SJCRH30 (cell line): ENCODE data around the gene DYNLRB1. TPM values are rescaled to one million over a fixed set of nuclear protein-coding genes. Genes with fewer than 3 reads are reported as not detected.

ENCODE experiments used
- DNase-seq, 2 experiments: peaks; one replicate each; pipeline ENCODE4 v3.0.0-alpha.2; 2015 to 2020
- H3K27ac ChIP-seq: fragments of 250-450 bp; sonication (Bioruptor Pico); 2 replicates; pipeline ENCODE4 v1.5.1; 2020; ENCODE audit warnings: mild to moderate bottlenecking, moderate library complexity
- H3K27me3 ChIP-seq: fragments of 250-450 bp; sonication (Bioruptor Pico); 2 replicates; pipeline ENCODE4 v1.5.1; 2020; ENCODE audit warnings: mild to moderate bottlenecking, moderate library complexity
- H3K36me3 ChIP-seq: fragments of 250-450 bp; sonication (Bioruptor Pico); 2 replicates; pipeline ENCODE4 v1.5.1; 2020; ENCODE audit warnings: mild to moderate bottlenecking, moderate library complexity
- H3K4me1 ChIP-seq: fragments of 250-450 bp; sonication (Bioruptor Pico); 2 replicates; pipeline ENCODE4 v1.5.1; 2020; ENCODE audit warnings: mild to moderate bottlenecking, moderate library complexity
- H3K4me3 ChIP-seq: fragments of 250-450 bp; sonication (Bioruptor Pico); 2 replicates; pipeline ENCODE4 v1.5.1; 2020; ENCODE audit warnings: mild to moderate bottlenecking, moderate library complexity
- H3K9me3 ChIP-seq: fragments of 250-450 bp; sonication (Bioruptor Pico); replicated peaks from 2 replicates; pipeline ENCODE4 v1.5.1; 2020; ENCODE audit warnings: mild to moderate bottlenecking, moderate library complexity
- total RNA-seq: library from RNA; depleted of rRNA; stranded (reverse); fragments of >200 nt; shearing (Covaris generic); gene quantifications from 2 replicates; pipeline ENCODE4 v1.2.3, GENCODE V29; 2014

DYNLRB1 gene
- total RNA-seq, 1 experiment from 2014 or later = 199 TPM

DNA sequence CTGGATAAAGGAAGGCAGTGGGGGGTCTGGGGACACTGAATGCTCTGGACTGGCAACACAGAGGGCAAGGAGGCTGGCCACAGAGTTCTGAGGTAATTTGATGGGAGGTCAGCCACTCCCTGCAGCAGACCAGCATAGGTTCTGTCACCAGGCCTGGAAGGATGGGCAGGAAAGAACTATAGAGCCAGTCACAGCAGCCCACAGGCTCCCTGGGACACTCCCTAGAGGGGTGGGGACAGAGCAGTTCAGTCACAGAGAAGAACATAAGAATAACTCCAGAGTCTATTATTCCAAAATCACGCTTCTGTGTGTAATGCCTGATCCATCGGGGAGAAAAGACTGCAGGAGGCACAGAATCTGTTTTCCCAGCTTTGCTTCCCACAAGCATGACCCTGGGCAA is 19.6 kb downstream of the DYNLRB1 start:
- DNase-seq = no peak
- Histone ChIP-seq H3K4me1 (peaks cover 12% of the 10 kb centered on the region), H3K4me3 (no peak overlapping the region), H3K36me3 (peaks cover 43% of the 10 kb centered on the region), H3K27ac (no peak overlapping the region), H3K9me3 (no peaks in the 10 kb centered on the region), H3K27me3 (no peaks in the 10 kb centered on the region)

DNA sequence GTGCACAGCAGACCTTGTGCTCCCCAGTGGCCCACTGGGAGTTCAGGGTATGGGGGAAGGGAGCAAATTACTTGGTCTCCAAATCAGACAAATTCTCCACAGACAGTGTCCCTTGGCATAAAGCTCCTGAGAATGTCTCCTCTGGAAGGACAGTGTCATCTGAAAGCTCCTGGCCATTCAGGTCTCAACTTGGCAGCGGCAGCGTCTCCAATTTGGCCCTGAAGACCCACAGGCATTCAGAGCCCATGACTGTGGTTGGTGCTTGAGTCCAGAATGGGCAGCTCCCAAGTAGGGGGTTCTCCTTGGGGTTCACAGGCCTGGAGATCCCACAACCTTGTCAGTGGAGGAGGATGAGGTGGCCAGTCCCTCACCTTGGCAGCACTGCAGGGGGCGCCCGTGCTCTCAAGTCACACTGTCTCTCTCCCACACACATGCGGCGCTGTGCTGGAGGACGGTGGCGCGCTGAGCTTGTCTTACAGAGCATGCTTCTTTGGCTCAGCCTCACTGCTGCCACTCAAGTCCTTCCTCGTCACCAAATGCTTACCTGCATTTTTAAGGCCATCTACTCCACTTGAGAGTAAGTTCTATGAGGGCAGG is 20.7 kb downstream of the DYNLRB1 start:
- no peak overlapping the region for H3K4me3 ChIP-seq
- H3K27me3 ChIP-seq = no peaks in the 10 kb centered on the region
- DNase-seq = peak; percentile 40 to 43
- H3K4me1 ChIP-seq = peaks cover 8% of the 10 kb centered on the region; the same call in 1 of the 2 replicates
- H3K9me3 ChIP-seq = no peaks in the 10 kb centered on the region
- H3K27ac ChIP-seq = no peak overlapping the region
- peaks cover 43% of the 10 kb centered on the region for H3K36me3 ChIP-seq

DNA sequence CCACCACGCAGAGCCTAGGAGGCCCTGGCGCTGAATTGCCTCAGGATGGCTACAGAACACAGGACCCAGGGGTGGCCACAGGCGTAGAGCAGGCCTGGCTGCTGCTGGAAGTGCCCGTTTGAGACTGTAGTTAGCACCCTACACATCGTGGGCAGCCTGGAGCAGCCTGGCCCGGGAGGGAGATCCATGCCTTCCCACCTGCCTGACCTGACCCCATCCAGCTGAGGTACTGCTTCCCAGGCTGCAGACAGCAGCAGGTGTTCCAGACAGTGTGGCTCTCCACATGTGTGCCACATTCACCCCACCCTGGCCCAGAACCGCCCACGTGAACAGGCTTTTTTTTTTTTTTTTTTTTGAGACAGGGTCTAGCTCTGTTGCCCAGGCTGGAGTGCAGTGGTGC is 21.4 kb downstream of the DYNLRB1 start:
- Histone ChIP-seq H3K36me3 (peaks cover 42% of the 10 kb centered on the region), H3K9me3 (no peaks in the 10 kb centered on the region), H3K4me3 (no peak overlapping the region), H3K4me1 (peaks cover under 1% of the 10 kb centered on the region; the same call in 1 of the 2 replicates), H3K27ac (no peak overlapping the region), H3K27me3 (no peaks in the 10 kb centered on the region)
- DNase-seq = no peak

DNA sequence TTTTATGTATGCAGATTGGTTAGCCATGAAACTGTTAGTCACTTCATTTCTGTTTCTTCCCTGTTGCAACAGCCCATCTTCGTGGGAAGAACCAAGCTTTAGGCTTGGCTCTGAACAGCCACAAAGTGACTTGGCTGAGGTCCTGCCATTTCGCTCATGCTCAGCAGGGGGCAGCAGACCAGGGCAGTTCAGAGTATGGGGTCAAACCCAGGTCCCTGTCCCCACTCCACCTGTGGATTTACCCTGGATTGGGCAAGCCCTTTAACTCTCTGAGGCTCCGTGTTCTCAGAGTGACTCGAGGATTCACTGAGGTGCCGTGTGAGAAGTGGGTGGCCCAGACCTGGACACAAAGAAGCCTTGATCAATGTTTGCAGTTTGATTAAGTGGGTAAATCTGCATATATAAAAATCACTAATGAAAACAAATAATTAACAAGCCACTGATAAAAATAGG is 22.5 kb downstream of the DYNLRB1 start:
- Histone ChIP-seq H3K36me3 (peaks cover 34% of the 10 kb centered on the region), H3K4me1 (peaks cover 6% of the 10 kb centered on the region), H3K4me3 (no peak overlapping the region), H3K27me3 (no peaks in the 10 kb centered on the region), H3K9me3 (no peaks in the 10 kb centered on the region), H3K27ac (no peak overlapping the region)
- peak; percentile 68 to 84 for DNase-seq

DNA sequence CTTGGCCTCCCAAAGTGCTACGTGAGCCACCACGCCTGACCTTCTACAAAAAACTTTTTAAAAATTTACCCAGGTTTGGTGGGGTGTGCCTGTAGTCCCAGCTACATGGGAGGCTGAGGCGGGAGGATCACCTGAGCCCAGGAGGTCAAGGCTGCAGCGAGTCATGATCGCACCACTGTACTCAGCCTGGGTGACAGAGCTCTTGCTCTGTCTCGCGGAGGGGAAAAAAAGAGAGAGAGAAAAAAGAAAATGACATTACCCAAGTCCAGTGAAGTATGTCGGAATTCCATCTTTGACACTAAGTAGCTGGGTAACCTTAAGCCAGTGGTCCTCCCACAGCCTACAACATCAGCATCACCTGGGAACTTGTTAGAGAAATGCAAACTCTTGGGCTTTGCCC is 23.5 kb downstream of the DYNLRB1 start:
- no peaks in the 10 kb centered on the region for H3K9me3 ChIP-seq
- H3K4me1 ChIP-seq = peaks cover 11% of the 10 kb centered on the region
- no peak for DNase-seq
- no peak overlapping the region for H3K27ac ChIP-seq
- H3K4me3 ChIP-seq = no peak overlapping the region
- no peaks in the 10 kb centered on the region for H3K27me3 ChIP-seq
- peaks cover 24% of the 10 kb centered on the region for H3K36me3 ChIP-seq

DNA sequence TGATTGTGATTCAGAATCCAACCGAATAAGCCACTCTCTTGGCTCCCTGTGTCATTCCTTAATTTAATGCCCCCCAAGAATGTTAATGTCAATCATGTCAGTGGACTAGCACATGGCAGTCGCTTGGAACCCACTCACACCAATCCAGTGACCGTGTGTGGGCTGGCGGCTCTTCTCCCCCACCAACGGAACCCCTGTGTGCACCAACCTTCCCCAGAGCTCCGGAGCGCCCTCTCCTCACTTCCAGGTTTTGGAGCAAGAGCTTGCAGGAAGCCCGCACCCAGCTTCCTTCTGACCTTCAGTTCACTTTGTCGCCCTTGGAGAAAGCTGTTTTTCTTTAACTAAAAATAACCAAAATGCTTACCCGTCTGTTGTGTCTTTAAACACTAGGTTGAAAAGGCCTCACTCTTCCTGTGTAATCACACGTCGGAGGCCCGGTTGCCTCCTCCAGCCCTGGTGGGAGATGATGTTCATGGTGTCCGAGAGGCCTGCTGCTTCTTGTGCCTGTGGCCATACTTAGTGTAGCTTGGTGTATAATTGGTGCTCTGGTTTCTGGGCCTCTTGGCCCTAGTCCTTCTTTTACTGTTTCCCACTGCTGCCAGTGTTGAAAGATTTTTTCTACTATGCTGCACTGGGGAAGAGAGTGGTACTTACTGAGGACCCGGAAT is 24.5 kb downstream of the DYNLRB1 start:
- Histone ChIP-seq H3K27ac (no peak overlapping the region), H3K36me3 (peaks cover 22% of the 10 kb centered on the region), H3K27me3 (no peaks in the 10 kb centered on the region), H3K4me3 (no peak overlapping the region), H3K9me3 (no peaks in the 10 kb centered on the region), H3K4me1 (peaks cover 11% of the 10 kb centered on the region)
- no peak for DNase-seq

DNA sequence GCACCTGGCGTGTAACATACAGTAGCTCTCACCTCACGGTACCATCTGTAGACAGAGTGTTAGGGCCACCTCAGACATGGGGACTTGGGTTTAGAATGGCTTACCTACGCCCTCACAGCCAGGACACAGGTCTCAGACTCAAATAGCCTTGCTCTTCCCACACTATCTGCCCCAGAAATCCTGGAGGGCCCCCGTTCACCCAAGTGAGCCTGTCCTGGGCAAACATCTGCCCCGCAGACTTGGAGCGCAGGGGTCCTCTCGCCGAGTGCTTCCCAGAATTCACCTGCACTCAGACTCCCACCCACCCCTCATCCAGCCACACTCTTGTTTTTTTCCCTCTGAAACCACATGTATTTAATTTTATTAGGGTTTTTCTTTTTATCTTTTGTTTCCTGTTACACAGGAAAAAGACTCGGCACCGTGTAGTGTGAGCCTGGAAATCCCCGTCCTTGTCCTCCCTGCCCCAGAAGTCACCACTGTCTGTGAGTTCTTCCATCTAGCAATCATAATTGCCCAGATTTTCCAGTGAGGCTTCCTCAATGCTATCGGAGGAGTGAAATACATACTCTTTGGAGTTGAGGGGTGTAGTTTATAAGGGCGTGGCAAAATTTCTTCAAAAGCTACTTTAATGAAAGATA is 25.2 kb downstream of the DYNLRB1 start:
- no peak overlapping the region for H3K27ac ChIP-seq
- no peaks in the 10 kb centered on the region for H3K9me3 ChIP-seq
- DNase-seq = no peak
- H3K4me3 ChIP-seq = no peak overlapping the region
- no peaks in the 10 kb centered on the region for H3K27me3 ChIP-seq
- H3K36me3 ChIP-seq = peaks cover 22% of the 10 kb centered on the region
- H3K4me1 ChIP-seq = peaks cover 12% of the 10 kb centered on the region

DNA sequence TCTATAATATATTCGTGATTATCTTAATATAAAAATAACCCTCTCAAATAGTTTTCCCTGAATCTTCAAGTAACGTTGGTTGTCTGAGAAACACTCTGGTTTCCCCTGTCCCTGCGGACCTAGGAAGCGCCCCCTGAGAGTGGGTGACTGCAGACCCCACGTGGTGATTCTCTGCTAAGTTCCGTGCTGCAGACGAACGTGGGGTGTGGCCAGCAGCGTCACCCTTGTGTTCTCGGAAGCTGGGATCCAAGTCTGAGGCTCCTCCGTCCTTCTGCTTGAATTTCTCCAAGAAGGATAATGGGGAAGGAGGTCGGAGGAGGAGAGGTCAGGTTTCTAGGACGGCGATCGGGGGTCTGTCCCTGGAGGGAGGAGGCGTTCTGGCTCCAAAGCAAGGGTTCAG is 25.7 kb downstream of the DYNLRB1 start:
- Histone ChIP-seq H3K27me3 (no peaks in the 10 kb centered on the region), H3K36me3 (peaks cover 20% of the 10 kb centered on the region), H3K4me3 (no peak overlapping the region), H3K4me1 (peaks cover 17% of the 10 kb centered on the region), H3K9me3 (no peaks in the 10 kb centered on the region), H3K27ac (no peak overlapping the region)
- no peak for DNase-seq

DNA sequence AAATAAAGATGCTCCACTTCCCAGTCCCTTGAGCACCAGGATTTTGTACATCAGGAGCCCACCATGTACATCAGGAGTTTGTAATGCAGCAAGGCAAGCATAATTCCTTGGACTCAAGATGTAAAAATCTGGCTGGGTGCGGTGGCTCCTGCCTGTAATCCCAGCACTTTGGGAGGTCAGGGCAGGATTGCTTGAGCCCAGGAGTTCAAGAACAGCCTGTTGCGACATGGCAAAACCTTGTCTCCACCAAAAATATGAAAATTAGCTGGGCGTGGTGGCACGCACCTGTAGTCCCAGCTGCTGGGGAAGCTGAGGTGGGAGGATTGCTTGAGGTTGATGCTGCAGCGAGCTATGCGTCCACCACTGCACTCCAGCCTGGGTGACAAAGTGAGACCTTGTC is 26.2 kb downstream of the DYNLRB1 start:
- Histone ChIP-seq H3K27ac (no peak overlapping the region), H3K27me3 (no peaks in the 10 kb centered on the region), H3K4me3 (no peak overlapping the region), H3K4me1 (peaks cover 18% of the 10 kb centered on the region), H3K36me3 (peaks cover 14% of the 10 kb centered on the region), H3K9me3 (no peaks in the 10 kb centered on the region)
- DNase-seq = no peak

DNA sequence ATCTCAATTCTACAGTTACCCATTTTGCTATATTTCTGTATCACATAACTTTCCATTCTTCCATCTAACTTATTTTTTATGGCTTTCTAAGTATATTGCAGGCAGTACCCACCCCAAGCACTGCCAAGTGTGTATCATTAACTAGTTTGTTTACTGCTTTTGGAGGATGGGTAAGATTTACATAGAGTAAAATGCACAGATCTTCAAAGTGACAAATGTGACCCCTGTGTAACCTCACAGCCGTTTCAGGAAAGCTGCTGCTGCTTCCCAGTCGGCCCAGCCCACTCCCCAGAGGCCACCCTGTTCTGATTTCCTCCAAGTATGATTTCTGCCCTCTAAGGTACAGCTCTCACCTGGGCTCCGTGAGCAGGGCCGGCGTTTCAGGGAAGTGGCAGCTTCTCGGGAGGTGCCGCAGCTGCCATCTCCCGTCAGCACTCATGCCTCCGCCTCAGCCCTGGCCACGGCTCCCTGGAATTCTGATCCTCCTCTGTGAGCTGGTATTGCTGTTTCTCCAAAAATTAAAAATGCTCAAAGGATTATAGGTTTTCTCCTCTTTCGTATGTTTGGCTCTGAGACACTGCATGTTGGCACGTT is 27.3 kb downstream of the DYNLRB1 start:
- Histone ChIP-seq H3K4me1 (peaks cover 18% of the 10 kb centered on the region), H3K27ac (no peak overlapping the region), H3K4me3 (no peak overlapping the region), H3K27me3 (no peaks in the 10 kb centered on the region), H3K9me3 (no peaks in the 10 kb centered on the region), H3K36me3 (peaks cover 14% of the 10 kb centered on the region)
- peak; percentile 31 to 56 for DNase-seq

DNA sequence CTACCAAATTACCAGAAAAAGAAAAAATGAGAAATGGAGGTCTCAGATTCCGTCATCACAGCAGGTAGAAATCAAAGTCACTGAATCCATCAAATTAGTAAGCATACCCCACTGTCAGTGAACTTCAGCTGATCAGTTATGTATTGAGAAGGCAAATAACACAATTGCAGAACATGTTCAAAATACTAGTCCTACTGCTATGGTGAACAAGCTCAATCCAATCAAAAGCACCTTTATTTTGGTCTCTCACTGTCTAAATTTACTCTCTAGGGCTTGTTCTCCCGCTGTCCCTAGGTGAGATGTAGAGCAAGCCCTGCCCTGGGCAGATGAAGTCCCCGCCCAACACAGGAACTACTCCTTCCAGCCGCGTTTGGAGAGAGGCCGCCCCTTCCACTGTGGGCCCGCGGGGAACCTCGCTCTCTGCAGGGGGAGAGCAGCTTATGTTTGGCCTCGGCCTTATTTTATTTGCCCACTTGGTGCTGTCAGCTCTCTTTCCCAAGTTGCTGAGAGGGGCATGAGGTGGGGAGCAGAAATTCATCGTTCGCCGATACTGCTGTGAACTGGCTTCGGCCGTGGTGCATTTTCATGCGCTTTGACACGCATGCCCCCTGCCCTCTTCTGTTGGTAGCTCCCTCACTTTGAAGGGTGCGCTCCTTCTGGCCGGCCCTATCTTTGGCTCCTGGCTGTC is 28.0 kb downstream of the DYNLRB1 start:
- Histone ChIP-seq H3K4me3 (no peak overlapping the region), H3K36me3 (peaks cover 10% of the 10 kb centered on the region), H3K4me1 (peaks cover 18% of the 10 kb centered on the region), H3K27ac (no peak overlapping the region), H3K9me3 (no peaks in the 10 kb centered on the region), H3K27me3 (no peaks in the 10 kb centered on the region)
- no peak for DNase-seq

DNA sequence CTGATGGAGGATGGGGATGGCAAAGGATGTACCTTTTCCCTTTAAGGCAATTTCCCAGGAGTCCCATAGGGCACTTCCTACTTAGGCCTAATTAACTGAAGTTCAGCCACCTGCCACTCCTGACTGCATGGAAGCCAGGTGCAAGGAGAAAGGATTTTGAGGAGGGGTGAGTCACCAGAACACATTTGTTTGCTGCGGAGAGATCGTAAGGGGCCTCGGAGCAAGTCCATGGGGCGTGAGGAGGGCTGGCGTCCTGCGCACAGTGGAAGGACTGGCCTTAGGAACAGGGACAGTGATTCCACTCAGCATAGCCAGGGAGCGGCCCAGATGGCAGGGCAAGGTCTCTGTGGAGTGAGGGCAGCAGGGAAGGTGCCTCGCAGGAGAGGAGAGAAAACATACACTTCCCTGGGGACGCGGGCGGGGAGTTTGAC is 30.5 kb downstream of the DYNLRB1 start:
- Histone ChIP-seq H3K9me3 (no peaks in the 10 kb centered on the region), H3K36me3 (no peaks in the 10 kb centered on the region), H3K4me3 (peak overlapping the region; percentile 12), H3K27ac (no peak overlapping the region), H3K4me1 (peaks cover 18% of the 10 kb centered on the region), H3K27me3 (no peaks in the 10 kb centered on the region)
- peak; percentile 61 to 72 for DNase-seq

DNA sequence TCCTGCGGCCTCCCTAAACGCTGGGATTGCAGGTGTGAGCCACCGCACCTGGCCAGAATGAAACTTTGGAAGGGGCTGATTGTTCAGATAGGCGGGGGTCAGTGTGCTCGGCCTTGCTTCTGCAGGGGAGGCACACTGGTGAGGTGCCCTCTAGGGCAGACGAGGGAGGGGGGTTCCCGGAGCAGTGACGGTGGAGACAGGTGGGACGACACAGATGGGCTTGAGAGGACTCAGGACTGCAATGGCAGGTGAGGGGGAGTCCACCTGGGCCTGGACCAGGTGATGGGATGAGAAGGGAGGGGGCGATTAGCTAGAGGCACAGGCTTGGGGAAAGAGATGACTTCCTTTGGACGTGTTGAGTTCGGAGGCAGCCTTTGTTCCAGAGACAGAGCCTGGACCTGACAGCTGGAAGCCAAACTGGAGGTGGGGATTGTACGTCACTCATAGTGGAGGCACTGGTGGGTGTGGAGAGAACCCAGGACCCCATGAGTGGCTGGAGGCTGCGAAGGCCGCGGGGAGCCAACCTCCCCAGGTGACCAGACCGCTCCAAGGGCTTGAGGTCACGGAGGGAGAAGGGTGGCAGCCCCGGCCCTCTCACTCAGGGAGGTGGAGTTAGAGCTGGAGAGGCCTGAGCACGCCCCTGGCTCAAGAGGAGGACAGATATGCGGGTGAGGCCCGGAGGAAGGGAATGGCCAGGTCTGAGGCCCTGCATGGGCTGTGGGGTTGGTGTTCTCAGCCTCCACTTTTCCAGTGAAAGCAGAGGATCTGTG is 31.8 kb downstream of the DYNLRB1 start:
- no peaks in the 10 kb centered on the region for H3K27me3 ChIP-seq
- no peaks in the 10 kb centered on the region for H3K9me3 ChIP-seq
- no peak overlapping the region for H3K4me3 ChIP-seq
- no peaks in the 10 kb centered on the region for H3K36me3 ChIP-seq
- no peak overlapping the region for H3K27ac ChIP-seq
- no peak for DNase-seq
- peaks cover 18% of the 10 kb centered on the region for H3K4me1 ChIP-seq

DNA sequence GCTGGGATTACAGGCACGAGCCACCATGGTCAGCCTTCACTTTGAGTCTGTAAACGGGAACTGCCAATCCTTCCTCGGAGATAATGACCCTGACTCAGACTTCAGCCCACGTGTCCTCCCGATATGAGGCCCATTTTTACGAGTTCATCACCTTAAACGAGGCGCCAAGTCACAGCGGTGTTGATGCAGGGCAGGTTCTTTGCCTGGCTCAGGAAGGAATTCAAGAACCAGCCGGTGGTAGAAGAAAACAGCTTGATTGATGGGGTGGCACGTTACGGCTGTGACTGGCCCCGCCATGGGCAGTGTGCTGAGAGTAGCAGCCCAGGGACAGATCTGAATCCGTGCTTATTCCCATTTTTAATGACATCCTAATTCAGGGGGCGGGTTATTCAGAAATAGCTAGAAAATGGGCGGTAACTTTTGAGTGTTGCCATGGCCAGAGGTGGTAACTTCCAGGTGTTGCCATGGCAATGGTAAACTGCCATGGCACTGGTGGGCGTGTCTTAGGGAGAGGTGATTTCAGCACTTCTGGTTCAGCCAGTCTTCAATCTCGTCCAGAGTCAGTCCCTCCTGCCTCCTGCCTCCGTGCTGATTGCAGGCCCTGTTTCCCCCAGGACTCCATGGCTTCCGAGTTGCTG is 33.2 kb downstream of the DYNLRB1 start:
- Histone ChIP-seq H3K27ac (no peak overlapping the region), H3K27me3 (no peaks in the 10 kb centered on the region), H3K4me1 (peaks cover 10% of the 10 kb centered on the region; the same call in 1 of the 2 replicates), H3K36me3 (no peaks in the 10 kb centered on the region), H3K9me3 (no peaks in the 10 kb centered on the region), H3K4me3 (no peak overlapping the region)
- no peak for DNase-seq
